H1 (cell line): ENCODE results near the gene SPDYE4. TPM values are rescaled to one million over a fixed set of nuclear protein-coding genes. Genes with fewer than 3 reads are reported as not detected.

ENCODE experiments used
- BACH1 ChIP-seq: IDR thresholded peaks from 2 replicates; pipeline ENCODE4 v1.6.1; 2012; ENCODE audit warnings: low read length, improper control_type of control experiment
- CBX5 ChIP-seq: fragments of 300-800, 300-1000 bp; sonication (generic); IDR thresholded peaks from 2 replicates; pipeline ENCODE4 v1.7.1; 2016; ENCODE audit warnings: antibody characterized with exemption, low read length, low read depth
- CBX8 ChIP-seq: fragments of 300-800, 300-1000 bp; sonication (generic); IDR thresholded peaks from 2 replicates; pipeline ENCODE4 v1.7.1; 2016; ENCODE audit warnings: low read depth, low read length, borderline replicate concordance
- CEBPB ChIP-seq: IDR thresholded peaks from 2 replicates; pipeline ENCODE4 v1.6.1; 2012; ENCODE audit warnings: low read depth, low read length
- CREB1 ChIP-seq: IDR thresholded peaks from 2 replicates; pipeline ENCODE4 v1.6.1; 2012; ENCODE audit warnings: inconsistent platforms
- CTBP2 ChIP-seq: IDR thresholded peaks from 2 replicates; pipeline ENCODE4 v1.7.0; 2011; ENCODE audit warnings: borderline replicate concordance, mild to moderate bottlenecking, moderate library complexity, mixed read lengths, low read length; ENCODE audit not compliant: insufficient read depth, insufficient read length
- FOSL1 ChIP-seq: IDR thresholded peaks from 2 replicates; pipeline ENCODE4 v1.6.1; 2011; ENCODE audit warnings: mild to moderate bottlenecking, low read depth, low read length, moderate library complexity; ENCODE audit not compliant: insufficient read depth
- GABPA ChIP-seq: IDR thresholded peaks from 2 replicates; pipeline ENCODE4 v1.6.1; 2011; ENCODE audit warnings: mild to moderate bottlenecking, low read length, moderate library complexity, borderline replicate concordance; ENCODE audit not compliant: insufficient read depth
- HDAC2 ChIP-seq, 2 experiments: fragments of 300-600 bp in 1 of 2; sonication (generic) in 1 of 2; IDR thresholded peaks; 2 replicates each; pipeline ENCODE4 v1.6.1; 2011 to 2012; ENCODE audit warnings: low read depth in 2 of 2, low read length in 2 of 2, mild to moderate bottlenecking in 2 of 2, moderate library complexity in 2 of 2, borderline replicate concordance in 1 of 2, inconsistent platforms in 1 of 2
- HDAC6 ChIP-seq: IDR thresholded peaks from one replicate; pipeline ENCODE4 v1.7.1; 2012; ENCODE audit warnings: low read depth, mild to moderate bottlenecking, inconsistent platforms, low read length, moderate library complexity
- JUND ChIP-seq: IDR thresholded peaks from 2 replicates; pipeline ENCODE4 v1.6.1; 2011; ENCODE audit warnings: mild to moderate bottlenecking, improper control_type of control experiment, low read length
- MAX ChIP-seq: IDR thresholded peaks from 2 replicates; pipeline ENCODE4 v1.6.1; 2012; ENCODE audit warnings: inconsistent platforms
- NANOG ChIP-seq: IDR thresholded peaks from 2 replicates; pipeline ENCODE4 v1.6.1; 2011; ENCODE audit warnings: low read length, low read depth, mild to moderate bottlenecking, inconsistent platforms; ENCODE audit not compliant: insufficient read depth, poor library complexity, severe bottlenecking
- NRF1 ChIP-seq: IDR thresholded peaks from 2 replicates; pipeline ENCODE4 v1.6.1; 2011; ENCODE audit warnings: mild to moderate bottlenecking, low read depth, low read length, improper control_type of control experiment
- RAD21 ChIP-seq, 2 experiments: IDR thresholded peaks in 1 of 2; conservative IDR thresholded peaks in 1 of 2; 2 replicates each; pipeline ENCODE4 v1.6.1; 2011; ENCODE audit warnings: low read depth in 2 of 2, low read length in 2 of 2, improper control_type of control experiment in 1 of 2, inconsistent platforms in 1 of 2, mild to moderate bottlenecking in 1 of 2, moderate library complexity in 1 of 2
- SAP30 ChIP-seq: fragments of 300-600 bp; sonication (generic); IDR thresholded peaks from 2 replicates; pipeline ENCODE4 v1.7.1; 2012; ENCODE audit warnings: low read length, moderate library complexity, mild to moderate bottlenecking, inconsistent platforms; ENCODE audit not compliant: insufficient read depth, insufficient replicate concordance
- SIX5 ChIP-seq: IDR thresholded peaks from 2 replicates; pipeline ENCODE4 v1.6.1; 2011; ENCODE audit warnings: mild to moderate bottlenecking, low read depth, low read length
- TBP ChIP-seq: IDR thresholded peaks from 2 replicates; pipeline ENCODE4 v1.6.1; 2011; ENCODE audit warnings: low read depth, low read length, improper control_type of control experiment
- USF2 ChIP-seq: IDR thresholded peaks from 2 replicates; pipeline ENCODE4 v1.6.1; 2011; ENCODE audit warnings: low read length, improper control_type of control experiment
- YY1 ChIP-seq: IDR thresholded peaks from 2 replicates; pipeline ENCODE4 v1.6.1; 2011; ENCODE audit warnings: low read depth, mild to moderate bottlenecking, low read length
- polyA plus RNA-seq, 7 experiments: library from polyadenylated mRNA; depleted of rRNA in 3 of 7; stranded (reverse) in 5 of 7; unstranded in 2 of 7; fragments of >200 nt in 5 of 7; fragments of 200-250 nt in 2 of 7; gene quantifications; 1 replicate in 5 of 7; 2 replicates in 1 of 7; 4 replicates in 1 of 7; pipeline versions ENCODE4 v1.2.1 to v1.2.3, GENCODE V29; 2011 to 2013; ENCODE audit warnings: missing spikeins in 2 of 7, mixed read lengths in 2 of 7
- total RNA-seq: library from RNA; stranded (reverse); fragmentation: NEBNext Ultra II Directional; extraction: Animal tissue kit (Norgen Biotek cat#: 25700); gene quantifications from 2 replicates; pipeline ENCODE4 v1.2.1, GENCODE V29; 2021

The SPDYE4 gene
- total and polyA plus RNA-seq, 2 of the 8 experiments (the other 6 are each of a cell fraction or from before 2014, with no cell fraction given): not detected

GRCh38 chr17:8785547-8786413 is 27.4 kb upstream of the SPDYE4 start (continued):
- TF ChIP-seq USF2 (no peak), CEBPB (peak; percentile 46; the same call in 1 of the 2 replicates), HDAC6 (no peak), CTBP2 (no peak), TBP (peak; percentile 46; the same call in 1 of the 2 replicates), CREB1 (no peak), CBX5 (no peak), FOSL1 (no peak), YY1 (no peak), RAD21 (IDR thresholded peaks at IDR 0.05 in 1 of 2, conservative IDR thresholded peaks at IDR 0.05 in 1 of 2; ENCODE audit: low read depth in 2 of 2, low read length in 2 of 2) (peak; percentile 92 to 94), SAP30 (no peak), NANOG (no peak), JUND (no peak), MAX (no peak), GABPA (peak; percentile 55; the same call in 1 of the 2 replicates), SIX5 (no peak), BACH1 (no peak), CBX8 (no peak), NRF1 (no peak), HDAC2 (IDR thresholded peaks at IDR 0.05; ENCODE audit: borderline replicate concordance in 1 of 2, low read depth in 2 of 2, low read length in 2 of 2) (no peak)
